Nucleus accumbens (tissue), 56 donors: ENCODE measurements around the gene IL20RB.
"Not testable (repeated sequence)": the region's sequence is repeated elsewhere in the genome, so short reads cannot be mapped to it uniquely, and the experiment has no call there.

Experiments
- DNase-seq, 56 donors: peaks; one replicate each; lab custom pipeline; 2025; lab: John Stamatoyannopoulos, UW

Gene IL20RB

DNA sequence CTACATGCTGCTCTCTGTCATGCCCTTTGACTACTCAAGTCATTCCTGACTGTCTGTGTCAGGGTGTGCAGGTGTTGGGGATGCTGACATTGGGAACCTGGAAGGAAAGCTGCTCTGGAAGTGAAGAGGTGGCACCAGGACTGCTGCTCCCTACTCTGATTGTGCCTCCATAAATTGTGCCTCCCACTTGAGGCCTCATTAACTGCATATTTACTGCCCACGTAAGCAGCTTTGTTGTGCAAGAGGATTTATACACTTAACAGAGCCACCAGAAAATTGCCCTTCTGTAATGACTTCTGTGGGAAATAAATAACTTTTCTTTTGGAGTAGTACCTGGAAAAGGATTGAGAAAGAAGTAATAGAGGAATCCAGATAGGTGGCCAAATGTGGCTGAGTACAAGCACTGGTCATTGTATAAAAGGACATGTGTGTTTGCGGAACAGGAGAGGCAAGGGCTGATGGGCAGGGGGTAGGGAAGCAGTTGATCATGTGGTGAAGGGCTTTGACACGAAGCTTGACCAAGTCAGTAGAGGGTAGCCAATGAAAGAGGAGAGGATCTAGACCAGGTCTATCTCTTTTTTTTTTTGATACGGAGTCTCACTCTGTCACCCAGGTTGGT, 24.8 kb downstream of the IL20RB start:
- DNase-seq: no peak

DNA sequence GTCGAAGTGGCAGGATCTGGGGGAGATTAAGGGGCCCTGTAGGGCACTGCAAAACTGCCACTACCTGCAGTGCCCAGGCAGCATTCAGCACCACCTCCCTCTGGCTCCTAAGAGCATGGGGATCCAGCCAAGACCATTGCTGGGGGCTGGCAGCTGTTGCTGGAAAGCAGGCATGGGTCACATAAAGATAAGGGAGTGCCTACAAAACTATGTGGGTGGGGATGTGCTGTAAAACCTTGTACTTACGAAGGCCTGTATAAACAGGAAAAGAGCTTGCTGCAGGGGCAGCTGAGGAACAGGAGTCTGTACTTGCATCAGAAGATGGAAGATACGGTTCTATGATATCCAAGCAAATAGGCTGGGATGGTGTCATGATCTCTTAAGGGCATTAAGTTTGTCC, 27.1 kb downstream of the IL20RB start:
- DNase-seq: no peak

DNA sequence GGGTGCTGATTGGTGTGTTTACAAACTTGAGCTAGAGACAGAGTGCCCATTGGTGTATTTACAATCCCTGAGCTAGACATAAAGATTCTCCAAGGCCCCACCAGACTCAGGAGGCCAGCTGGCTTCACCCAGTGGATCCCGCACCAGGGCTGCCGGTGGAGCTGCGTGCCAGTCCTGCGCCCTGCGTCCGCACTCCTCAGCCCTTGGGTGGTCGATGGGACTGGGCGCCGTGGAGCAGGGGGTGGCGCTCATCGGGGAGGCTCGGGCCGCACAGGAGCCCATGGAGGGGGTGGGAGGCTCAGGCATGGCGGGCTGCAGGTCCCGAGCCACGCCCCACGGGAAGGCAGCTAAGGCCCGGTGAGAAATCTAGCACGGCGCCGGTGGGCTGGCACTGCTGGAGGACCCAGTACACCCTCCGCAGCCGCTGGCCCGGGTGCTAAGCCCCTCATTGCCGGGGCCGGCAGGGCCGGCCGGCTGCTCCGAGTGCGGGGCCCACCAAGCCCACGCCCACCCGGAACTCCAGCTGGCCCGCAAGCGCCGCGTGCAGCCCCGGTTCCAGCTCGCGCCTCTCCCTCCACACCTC, 29.7 kb downstream of the IL20RB start:
- DNase-seq: not testable (repeated sequence)

DNA sequence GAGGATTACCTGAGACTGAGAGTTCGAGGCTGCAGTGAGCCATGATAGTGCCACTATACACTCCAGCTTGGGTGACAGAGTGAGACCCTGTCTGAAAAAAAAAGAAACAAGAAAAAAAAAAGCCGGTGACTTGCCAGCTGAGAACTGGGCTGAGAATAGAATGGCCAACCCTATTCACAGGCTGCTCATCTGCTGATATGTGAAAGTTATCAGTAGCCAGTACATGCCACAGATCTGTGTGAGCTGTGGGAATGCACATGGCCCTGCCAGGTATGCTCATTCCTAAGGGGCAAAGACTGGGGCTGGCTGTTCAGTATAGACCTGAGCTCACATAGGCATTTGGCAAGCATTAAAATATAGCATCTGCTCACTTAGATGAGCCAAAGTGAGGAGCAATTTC, 30.9 kb downstream of the IL20RB start:
- DNase-seq: no peak

- DNase-seq: no peak
Measured at GRCh38 chr3:136989781-136990524, 32.2 kb downstream of the IL20RB start.

- DNase-seq: no peak
Measured at GRCh38 chr3:136990826-136991225, 33.0 kb downstream of the IL20RB start.

GRCh38 chr3:136992115-136992514, 34.3 kb downstream of the IL20RB start:
- DNase-seq: no peak

DNA sequence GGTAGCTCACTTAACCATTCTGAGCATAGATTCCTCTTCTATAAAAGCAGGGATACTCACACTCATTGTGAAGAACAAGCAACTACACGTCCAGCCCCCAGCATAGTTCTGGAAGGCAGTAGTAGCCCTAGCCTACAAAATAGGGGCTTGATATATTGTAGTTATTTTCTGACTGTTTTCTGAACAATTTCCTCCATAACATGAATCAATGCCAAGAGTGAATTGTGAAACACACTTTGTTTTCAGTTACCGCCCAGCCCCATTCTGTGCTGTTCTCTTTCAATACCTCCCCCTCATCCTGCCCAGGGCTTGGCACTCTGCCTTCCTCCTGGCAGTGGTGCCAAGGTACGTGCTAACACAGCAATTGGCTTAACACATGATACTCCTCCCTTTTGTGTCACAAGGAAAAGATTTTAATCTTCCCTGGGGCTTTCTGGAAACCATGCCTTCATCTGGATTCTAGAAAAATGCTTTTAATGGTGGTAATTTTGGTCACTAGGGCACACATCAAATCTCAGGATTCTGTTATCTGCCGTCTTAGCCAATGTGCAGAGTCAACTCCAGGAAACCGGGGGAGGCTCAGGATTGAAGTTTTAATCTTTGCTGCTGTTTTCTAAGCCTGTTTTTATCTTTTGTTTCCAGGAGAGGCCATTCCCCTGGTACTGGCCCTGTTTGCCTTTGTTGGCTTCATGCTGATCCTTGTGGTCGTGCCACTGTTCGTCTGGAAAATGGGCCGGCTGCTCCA, 37.2 kb downstream of the IL20RB start:
- peak in 42 of 56 donors; percentile 2 to 63 (median 18) for DNase-seq

DNA sequence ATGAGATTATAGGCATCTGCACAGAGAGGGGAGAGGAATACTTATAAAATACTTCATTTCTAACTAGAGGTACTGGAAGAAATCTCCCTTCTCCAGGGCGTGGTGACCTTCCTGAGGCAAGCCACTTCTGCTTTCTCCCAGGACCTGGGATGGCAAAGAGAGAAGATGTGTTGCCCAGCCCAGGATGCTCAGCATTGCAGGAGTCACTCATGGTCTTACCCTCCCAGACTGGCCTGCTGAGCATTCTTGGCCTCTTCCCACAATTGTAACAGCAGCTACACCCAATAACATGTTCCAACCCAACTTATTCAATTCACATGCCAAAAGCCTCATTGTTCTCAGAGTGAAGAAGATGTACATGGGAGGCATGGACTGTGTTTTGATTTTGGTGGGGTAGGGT, 37.9 kb downstream of the IL20RB start:
- no peak for DNase-seq

- no peak for DNase-seq
Measured at GRCh38 chr3:137000039-137000438, 42.3 kb downstream of the IL20RB start.

DNA sequence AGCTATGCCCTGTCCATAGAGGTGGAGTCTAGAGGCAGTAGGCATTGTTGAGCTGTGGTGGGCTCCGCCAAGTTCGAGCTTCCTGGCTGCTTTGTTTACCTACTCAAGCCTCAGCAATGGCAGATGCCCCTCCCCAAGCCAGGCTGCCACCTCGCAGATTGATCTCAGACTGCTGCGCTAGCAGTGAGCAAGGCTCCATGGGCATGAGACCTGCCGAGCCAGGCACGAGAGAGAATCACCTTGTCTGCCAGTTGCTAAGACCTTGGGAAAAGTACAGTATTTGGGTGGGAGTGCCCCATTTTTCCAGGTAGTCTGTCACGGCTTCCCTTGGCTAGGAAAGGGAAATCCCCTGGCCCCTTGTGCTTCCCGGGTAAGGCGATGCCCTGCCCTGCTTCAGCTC, 49.6 kb downstream of the IL20RB start:
- not testable (repeated sequence) for DNase-seq

GRCh38 chr3:137008131-137008530, 50.3 kb downstream of the IL20RB start:
- no peak for DNase-seq

DNA sequence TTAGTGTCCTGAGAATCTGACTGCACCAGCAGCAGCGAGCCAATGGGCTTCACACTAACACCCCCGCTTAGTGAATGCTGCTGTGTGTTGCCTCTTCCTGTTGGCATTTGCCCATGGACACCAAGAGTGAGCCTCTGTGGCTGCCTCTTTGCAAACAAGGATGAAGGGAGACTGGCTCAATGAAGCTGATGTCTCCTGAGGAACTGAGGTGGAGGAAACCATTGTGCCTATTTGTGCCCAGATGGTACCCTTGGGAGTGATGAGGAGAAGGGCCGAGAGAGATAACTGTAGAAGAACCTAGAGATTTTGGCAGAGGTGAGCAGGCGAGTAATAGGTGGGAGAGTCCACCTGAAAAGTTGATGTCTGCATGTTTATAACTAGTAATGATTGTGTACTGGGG, 51.2 kb downstream of the IL20RB start:
- peak in 7 of 56 donors; percentile 1 to 34 (median 11) for DNase-seq

DNA sequence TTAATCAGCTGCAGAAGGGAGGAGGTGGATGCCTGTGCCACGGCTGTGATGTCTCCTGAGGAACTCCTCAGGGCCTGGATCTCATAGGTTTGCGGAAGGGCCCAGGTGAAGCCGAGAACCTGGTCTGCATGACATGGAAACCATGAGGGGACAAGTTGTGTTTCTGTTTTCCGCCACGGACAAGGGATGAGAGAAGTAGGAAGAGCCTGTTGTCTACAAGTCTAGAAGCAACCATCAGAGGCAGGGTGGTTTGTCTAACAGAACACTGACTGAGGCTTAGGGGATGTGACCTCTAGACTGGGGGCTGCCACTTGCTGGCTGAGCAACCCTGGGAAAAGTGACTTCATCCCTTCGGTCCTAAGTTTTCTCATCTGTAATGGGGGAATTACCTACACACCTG, 52.4 kb downstream of the IL20RB start:
- DNase-seq: no peak

- DNase-seq: no peak
Measured at GRCh38 chr3:137011153-137011552, 53.4 kb downstream of the IL20RB start.

DNA sequence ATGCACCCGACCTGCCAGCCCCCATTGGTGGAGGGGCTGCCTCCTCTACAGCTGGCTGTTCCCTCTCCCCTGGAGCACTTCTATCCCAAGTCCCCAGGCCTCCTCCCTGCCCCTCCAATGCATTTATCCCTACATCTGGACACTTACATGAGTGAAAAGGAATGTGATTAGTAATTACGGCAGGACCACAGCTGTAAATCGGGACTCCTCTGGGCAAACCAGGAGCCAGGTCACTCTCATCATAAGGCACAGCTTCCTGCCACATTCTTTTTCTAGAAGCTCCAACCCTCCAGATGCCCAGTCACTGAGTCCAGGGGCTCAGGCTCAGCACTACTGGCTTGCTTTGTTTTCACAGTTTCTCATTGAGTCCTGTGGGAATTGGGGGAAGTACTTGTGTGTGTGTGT, 54.3 kb downstream of the IL20RB start:
- DNase-seq: no peak

GRCh38 chr3:137013951-137014688, 56.3 kb downstream of the IL20RB start:
- peak in 55 of 56 donors; percentile 23 to 95 (median 80) for DNase-seq

DNA sequence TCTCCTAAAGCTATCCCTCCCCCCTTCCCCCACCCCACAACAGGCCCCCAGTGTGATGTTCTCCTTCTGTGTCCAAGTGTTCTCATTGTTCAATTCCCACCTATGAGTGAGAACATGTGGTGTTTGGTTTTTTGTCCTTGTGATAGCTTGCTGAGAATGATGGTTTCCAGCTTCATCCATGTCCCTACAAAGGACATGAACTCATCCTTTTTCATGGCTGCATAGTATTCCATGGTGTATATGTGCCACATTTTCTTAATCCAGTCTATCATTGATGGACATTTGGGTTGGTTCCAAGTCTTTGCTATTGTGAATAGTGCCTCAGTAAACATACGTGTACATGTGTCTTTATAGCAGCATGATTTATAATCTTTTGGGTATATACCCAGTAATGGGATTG, 59.5 kb downstream of the IL20RB start:
- not testable (repeated sequence) for DNase-seq

DNA sequence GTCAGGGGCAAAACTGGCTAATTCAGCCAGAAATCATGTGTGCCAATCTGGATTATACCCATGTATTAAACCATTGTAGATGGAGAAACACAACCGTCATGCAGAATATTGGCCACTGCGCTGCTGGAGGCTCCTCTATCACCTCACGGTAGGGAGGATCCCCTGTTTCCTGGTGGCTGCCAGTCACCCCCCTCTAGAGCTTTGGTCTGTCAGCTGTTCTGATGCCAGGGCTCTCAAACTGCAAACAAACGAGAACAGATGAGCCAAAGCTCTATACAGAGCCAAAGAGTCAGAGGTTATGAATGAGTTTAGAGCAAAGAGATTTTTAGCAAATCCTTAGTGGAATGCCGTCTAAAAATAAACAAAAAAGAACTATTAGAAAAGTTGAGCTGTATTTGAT, 62.5 kb downstream of the IL20RB start:
- no peak for DNase-seq

DNA sequence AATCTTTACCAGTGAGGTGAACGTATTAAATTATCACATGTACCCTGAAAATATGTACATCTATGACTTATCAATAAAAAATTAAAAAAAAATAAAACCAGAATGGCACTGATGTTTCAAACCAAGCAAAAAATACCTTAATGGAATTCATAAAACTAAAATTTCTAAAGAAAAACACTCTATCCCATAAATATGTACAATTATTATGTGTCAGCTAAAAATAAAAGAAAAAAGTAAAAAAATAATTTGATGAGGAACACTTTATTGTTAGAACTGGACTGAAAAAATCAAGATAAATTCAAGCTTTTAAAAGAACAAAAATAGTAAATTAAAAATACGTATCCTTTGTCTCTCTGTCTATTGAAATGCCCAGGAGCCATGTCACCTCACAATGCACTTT, 63.1 kb downstream of the IL20RB start:
- DNase-seq: no peak

- no peak for DNase-seq
Measured at GRCh38 chr3:137024348-137024747, 66.6 kb downstream of the IL20RB start.
